NCI-H1694 (cell line): ENCODE data around the gene BROX.
"Not testable (repeated sequence)": the region's sequence is repeated elsewhere in the genome, so short reads cannot be mapped to it uniquely, and the experiment has no call there.

ENCODE experiments used
- DNase-seq: peaks from one replicate; lab custom pipeline; 2025; lab: John Stamatoyannopoulos, UW

Gene BROX

DNA sequence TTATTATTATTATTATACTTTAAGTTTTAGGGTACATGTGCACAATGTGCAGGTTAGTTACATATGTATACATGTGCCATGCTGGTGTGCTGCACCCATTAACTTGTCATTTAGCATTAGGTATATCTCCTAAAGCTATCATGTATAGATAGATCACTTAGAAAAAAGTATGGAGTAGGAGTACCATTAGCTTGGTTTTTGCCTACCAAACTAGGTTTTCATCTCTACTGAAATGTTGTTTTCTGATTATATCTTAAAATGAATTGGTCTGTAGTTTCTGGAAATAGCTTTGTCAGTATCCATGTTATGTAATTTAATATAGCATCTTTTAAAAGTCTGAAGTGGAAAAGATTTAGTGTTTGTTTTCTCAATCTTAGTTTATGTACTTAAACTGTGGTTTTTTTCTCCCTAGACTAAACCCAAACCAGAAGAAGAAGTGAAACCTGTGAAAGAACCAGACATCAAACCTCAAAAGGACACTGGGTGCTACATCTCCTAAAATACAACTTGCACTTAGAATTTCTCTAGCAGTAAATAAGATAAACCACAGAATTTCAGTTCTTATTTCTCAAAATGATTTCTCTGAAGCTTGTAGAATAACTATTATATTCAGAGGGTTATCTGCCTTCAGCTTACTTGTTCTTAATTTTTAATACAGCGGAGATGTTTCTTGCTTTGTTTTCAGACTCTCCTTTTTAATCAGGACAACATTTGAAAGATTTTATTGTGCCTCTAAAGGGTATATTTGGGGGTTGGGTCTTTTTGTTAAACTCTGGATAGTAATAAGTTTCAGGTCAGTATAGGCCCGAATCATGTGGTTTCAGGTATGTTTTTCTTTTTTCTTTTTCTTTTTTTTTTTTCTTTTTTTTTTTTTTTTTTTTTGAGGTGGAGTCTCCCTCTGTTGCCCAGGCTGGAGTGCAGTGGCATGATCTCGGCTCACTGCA lies 20.1 kb downstream of the BROX start:
- DNase-seq, result no peak

DNA sequence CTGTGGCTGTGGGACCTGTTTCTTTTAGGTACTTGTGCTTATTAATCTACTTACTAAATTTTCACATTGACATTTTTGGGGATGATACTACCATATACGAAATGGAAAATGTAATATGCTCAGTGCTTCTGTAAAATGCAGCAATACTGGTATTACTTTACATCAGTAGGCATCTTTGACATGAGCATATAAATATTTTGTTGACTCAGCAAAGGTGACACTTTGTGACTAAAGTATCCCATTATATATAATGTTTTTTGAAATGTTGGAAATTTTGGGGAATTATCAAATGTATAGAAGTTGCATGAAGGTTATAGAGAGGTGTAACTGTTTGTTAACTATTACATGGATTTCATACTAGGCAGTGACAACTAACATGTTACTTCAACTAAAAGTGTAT lies 22.4 kb downstream of the BROX start:
- DNase-seq, result no peak

DNA sequence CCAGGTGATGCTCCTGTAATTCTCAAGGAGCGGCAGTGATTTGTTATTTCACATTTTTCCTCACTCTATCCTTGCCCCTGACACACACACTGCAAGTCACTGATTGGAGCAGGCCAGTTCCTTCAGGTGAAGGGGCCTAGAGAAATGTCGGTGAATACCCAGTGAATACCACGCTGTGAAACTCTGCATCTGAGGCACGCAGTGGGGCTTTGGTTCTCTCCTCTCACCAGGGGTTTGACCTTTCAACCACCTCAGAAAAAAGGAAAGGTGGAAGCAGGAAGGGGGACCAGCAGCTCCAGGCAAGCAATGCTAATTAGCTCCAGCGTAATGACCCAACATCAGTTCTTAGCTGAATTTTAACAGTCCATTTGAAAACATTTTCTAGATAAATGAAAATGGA lies 24.1 kb downstream of the BROX start:
- DNase-seq, result no peak

DNA sequence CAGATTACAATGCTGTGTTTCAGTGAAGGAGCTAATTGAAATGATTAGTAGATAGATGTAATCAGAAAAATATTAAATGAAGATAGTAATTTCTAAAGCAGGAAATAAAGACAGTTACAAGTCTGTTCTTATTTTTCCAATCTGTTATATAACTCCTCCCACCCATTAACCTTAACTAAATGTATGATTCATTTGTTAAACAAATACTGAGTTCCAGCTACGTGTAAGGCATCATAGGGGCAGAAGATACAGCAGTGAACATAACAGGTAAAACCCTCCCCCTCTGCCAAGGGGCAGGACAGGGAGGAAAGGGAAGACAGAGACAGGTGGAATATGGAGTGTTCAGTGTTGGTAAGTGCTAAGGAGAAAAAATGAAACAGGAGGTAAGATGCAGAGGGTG lies 24.6 kb downstream of the BROX start, which contains the start of gene FAM177B:
Gene FAM177B, plus strand, starts transcription at position 231 of the 400 bp plus-strand sequence. CDS start 9,344 bp downstream, outside the sequence.
- DNase-seq, result no peak

DNA sequence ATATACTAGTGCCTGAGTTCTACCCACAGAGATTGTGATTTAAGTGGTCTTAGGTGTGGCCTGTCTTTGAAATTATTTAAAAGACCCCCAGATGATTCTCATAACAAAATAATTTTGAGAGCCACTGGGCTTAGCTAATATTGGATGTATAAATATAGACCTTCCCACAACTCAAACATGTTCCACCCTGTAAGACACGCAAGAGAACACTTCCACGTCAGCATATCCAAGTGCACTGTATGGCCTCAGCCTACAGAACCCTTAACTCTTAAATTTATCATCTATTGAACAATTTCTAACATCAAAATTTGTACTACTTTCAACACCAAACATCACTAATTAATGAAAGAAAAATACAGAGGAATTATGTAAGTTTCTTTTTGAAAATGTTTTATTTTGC lies 27.1 kb downstream of the BROX start:
- DNase-seq, result no peak

DNA sequence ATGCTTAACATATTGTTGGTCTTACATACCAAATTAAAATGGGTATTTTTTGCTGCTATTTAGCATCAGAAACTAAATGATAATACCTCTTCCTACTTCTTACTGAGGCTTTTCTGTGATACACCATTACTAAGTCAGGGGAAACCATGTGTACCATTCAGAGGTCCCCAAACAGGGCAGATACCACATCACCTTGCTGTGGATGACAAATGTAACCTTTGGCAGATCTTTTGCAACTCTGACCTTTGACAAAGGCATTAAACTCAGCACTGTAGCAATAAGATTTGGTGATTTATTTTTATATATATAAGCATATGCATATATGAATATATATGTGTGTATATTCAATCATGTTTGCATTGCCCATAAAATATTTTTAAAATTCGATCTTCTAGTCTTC lies 27.6 kb downstream of the BROX start:
- no peak for DNase-seq

DNA sequence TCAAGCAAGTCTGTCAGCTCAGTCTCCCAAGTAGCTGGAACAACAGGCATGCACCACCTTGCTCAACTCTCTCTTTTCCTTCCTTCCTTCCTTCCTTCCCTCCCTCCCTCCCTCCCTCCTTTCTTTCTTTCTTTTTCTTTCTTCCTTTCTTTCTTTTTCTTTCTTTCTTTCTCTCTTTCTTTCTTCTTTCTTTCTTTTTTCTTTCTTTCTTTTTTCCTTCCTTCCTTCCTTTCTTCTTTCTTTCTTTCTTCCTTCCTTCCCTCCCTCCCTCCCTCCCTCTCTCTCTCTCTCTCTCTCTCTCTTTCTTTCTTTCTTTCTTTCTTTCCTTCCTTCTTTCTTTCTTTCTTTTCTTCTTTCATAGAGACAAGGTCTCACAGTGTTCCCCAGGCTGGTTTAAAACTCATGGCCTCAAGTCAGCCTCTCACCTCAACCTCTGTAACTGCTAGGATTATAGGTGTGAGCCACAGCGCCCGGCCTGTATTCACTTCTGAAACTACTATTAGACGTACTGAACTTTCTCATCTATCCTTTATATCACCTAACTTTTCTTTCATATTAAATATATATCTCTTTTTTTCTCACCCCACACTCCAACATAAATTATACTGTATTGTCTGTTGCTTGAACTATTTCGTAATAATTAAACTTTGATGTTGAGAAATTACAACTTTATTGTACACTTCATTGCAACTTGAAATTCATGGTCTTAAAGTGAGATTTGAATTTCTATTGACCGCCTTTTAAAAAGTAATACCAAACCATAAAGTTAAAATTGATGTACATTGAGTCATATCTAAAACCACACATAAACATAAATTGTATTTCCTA lies 29.5 kb downstream of the BROX start:
- DNase-seq, result not testable (repeated sequence)

DNA sequence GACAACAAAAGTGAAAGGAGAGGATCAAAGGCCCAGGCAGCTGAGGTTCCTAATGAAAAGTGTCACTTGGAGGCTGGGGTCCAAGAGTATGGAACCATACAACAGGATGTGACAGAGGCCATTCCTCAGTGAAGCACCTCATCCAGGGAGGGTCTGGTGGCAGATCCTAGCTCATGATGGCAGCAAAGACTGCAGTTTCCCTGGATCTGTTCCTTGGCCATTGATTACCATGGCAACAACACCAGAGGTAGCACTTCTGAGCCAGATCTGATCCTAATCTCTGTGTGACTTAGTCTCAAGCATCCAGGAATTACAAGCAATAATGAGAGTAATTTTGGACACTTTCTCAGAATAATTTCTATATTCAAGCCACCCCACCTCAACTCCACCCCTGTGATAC lies 37.6 kb downstream of the BROX start:
- no peak for DNase-seq

DNA sequence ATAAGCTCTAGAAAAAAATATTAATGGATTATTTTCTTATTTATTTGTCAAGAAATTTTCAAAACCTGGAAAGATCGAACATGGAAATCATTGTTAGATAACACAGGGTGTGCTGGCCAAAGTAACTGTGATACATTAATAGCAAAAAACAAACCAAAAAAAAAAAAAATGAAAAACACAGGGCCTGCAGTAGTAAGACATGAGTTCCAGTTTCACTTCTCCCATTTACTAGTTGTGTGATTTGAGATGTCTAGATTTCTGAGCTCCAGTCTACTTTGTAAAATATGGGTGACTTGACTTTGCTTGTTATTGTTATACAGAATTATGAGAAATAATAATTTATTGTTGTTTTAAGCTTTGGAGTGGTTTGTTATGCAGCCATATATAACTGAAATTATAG lies 38.3 kb downstream of the BROX start:
- no peak for DNase-seq

DNA sequence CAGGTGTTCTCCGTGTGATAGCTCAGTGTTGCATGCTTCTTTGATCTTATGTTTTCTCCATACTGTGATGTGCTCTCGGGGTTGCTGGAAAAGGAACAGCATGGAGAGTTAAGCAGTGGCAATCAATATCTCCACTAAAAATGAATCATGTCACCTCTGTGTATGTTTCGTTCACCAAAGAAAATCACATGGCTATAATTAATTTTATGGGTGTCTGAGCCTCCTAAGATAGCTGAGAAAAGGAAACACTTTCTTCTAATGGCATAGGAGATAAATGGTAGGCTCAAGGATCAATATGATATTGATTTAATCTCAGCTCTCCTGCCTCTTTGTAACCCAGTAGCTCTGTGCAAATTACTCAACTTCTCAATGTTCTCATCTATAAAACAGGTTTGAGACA lies 38.9 kb downstream of the BROX start:
- DNase-seq, result no peak

DNA sequence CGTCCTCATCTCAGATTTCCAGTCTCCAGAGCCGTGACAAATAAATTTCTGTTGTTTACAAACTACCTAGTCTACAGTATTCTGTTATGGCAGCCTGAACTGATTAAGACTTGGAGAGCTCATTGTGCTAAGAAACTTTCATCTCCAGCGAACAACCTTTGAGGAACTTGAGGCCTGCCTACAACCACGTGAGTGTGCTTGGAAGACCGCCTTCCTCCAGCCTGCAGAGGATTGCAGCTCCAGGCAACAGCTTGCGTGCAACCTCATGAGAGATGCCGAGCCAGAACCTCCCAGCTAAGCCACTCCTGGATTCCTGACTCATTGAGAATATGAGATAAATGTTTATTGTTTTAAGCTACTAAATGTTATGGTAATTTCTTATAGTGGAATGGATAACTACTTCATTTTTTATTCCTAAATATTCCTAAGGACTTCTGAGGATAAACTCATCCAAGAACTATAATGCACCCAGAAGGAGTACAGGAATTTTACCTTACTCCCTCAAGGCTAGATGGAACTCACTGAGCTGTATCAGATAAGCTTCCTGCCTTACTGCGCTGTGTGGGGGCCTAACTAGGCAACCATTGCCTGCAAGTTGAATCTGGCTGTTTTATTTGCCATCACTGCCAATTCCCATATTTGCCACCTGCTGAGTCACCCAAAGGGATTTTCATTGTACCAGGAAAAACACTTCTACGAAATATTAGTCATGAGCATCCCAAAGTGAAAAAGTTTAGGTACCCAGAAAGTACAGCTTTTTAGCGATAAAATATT lies 42.2 kb downstream of the BROX start:
- no peak for DNase-seq

DNA sequence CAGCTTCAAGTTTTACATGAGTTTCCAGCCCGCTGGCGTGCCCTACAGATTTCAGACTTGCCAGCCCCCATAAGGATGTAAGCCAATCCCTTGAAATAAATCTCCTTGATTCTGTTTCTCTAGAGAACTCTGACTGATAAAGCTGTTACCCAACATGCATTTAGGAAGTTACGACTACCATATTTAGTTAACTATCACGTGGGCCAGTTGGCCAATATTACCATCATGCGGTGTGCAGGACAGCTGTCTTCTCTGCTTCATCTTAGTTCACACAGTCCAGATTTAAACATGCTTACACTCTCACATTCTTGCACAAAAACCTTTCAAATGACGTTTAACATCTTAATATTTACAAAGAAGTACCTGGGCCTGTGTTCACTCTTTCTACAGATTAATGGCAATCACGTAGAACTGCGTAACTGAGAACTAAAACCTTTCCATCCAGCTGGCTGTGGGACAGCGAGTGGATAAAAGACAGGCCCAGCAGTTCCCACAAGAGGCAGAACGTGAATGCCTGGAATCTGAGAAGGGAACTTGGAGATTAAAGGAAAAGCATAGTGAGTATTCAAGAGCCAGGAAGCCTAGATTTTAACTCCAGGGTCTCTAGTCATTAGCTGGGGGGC lies 45.4 kb downstream of the BROX start:
- no peak for DNase-seq

DNA sequence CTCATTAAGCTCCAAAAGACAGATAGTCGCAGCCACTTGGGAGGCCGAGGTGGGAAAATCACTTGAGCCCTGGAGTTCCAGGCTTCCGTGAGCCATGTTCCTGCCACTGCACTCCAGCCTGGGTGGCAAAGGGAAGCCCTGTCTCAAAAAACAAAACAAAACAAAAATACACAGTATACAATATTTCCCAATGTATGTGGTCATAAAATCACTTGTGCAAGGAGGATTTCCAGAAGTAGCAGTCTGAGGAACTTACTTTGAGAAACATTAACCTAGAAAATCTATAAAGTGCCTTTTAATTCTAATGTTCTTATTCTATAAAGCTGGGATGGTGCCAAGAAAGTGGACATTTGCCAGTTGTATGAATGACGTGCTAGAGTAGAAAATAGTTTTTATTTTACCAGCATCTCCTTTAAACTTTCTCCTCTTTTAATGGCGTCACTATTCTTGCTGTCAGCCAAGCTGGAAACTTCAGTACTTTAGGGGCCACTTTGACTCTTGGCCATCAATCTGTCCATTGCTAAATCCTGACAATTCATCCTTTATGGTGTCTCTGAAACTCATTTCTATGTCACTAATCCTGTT lies 47.2 kb downstream of the BROX start:
- no peak for DNase-seq

DNA sequence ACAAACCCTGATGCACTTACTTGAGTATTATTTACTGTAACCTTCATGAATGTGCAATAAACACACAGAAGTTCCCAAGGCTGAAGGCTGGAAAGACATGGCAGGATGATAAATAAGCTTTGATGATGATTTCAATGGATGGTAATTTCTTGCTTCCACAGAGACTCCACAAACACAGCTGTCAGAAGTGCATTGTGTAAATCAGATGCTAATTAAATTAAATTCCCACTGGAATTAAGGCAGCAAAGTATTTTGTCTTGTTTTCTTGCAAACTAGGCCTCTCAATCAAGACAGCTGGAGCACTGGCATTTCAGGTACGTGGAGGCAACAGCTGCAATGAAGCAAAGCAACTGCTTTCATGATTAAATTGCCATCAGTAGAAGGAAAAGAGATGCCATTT lies 48.7 kb downstream of the BROX start:
- no peak for DNase-seq

DNA sequence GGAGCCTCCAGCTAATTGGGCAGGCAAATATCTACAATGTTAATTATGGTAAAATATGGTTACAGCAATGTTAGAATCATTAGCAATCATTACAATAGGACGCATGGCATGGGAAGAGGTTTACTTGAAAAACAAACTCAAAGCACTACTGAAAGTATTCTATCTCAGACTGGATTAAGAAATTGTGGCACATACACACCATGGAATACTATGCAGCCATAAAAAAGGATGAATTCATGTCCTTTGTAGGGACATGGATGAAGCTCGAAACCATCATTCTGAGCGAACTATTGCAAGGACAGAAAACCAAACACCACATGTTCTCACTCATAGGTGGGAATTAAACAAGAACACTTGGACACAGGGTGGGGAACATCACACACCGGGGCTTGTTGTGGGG lies 49.8 kb downstream of the BROX start:
- DNase-seq, result not testable (repeated sequence)

DNA sequence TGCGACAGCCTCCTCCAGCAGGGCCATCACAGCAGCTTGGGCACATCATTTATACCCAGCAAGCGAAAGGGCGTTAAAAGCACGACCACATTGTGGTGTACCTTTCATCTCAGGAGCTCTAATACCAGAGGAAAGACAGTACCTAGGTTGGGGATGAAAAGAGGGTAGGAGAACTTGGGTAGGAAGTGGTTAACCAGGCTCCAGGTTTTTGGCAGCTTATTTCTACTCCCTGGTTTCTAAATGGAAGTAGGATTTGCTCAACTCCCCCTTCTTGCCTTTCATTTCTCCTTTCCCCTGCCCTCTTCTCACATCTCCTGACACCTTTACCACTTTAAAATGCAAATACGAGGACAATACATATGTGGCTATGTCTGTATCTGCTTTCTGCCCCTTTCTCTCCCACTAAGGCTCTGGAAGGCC lies 54.8 kb downstream of the BROX start:
- DNase-seq, result no peak

DNA sequence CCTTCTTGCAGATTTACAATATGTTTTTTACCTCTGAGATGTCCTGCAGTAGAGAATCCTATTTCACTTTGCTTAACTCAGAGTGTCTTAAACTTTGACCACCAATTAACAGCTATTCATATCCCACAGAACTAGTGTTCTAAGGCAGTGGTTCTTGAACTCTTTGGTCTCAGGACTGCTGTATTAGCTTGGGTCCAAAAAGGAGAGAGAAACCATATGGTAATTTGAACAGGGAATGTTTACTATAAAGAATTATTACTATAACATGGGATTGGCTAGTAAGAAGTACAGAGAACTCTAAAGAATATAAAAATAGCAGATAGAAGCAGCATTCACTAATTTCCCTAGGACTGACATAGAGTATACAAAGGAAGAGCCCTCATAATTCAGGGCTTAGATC lies 56.2 kb downstream of the BROX start:
- no peak for DNase-seq

DNA sequence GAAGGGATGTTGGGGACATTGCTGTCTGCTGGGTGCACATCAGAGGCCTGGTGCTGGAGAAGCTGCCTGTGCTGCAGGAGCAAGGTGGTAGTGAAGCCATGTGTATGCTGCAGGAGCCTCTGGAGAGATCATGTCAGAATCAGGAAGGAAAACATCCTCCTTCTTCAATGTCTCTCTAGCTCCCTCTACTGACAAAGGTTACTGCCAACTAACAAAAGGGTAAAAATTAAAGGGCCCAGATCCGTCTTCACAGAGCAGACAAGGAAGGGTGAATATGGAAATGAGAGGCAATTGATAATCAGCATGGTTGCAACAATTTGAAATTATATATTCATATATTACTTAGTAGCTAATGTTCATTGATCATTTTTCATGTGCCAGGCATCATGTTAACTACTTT lies 56.8 kb downstream of the BROX start:
- no peak for DNase-seq

DNA sequence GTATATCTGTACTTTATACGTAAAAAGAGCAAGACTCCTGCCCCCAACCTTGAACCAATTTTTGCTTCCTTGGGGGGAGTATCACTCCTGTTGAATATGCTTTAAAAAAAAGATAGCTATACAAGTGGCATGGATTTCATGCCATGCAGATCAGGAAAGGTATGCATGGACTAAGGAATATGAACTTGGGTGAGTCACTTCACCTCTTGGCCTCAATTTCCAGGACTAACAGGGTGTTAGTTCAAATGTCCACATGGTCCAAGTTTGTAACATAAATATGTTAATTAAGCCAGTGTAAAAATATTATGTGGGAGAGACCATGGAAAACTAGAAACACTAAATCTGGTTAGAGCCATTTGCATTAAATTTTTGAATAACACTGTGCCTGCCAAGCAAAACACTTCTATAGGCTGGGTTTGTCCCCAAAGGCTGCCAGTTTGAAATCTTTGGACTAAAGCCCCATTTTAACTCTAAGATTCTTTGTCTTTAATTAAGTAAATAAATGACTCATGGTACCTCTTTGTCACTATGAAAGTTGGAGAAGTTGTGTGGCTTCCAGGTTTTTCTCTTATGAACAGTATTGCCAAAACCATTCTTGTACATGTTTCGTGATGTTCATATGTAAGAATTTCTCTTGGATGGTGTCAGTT lies 57.7 kb downstream of the BROX start:
- no peak for DNase-seq

DNA sequence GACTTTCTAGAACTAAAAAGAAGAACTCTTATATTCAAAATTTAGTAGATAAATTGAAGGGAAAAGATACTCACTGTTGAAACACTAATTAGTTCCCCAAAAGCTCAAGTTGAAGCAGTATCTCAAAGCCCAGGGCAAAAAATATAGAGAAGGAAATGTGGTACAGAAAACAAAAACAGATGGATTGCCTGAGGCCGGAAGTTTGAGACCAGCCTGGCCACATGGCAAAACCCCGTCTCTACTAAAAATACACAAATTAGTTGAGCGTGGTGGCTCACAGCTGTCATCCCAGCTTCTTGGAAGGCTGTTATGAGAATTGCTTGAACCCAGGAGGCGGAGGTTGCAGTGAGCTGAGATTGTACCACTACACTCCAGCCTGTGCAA lies 60.6 kb downstream of the BROX start:
- DNase-seq, result peak; percentile 77

DNA sequence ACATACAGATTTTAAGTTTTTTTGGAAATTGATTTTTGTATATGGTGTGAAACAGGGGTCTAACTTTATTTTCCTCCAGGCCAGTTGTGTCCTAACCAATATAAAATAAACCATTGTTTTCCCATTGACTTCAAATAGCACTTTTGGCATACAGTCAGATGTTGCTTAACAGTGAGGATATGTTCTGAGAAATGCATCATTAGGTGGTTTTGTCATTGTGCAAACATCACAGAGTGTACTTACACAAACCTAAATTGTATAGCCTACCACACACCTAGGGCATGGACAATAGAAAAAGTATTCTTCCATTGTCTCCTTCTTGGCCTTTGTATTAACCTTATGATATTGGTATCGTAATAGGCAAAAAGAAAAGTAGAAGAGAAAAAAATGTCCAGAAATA lies 65.1 kb downstream of the BROX start:
- no peak for DNase-seq
